Hepatocyte (in vitro differentiated cells): ENCODE data around the gene PFDN4.

Experiments used
- EZH2 ChIP-seq: fragments of 200-600 bp; sonication (generic); IDR thresholded peaks from 2 replicates; pipeline ENCODE4 v1.6.1; 2016; ENCODE audit warnings: antibody characterized with exemption, mild to moderate bottlenecking, borderline replicate concordance
- TF ChIP-seq, protein P1 (sequence below): fragments of 200-600 bp; sonication (generic); IDR thresholded peaks from 2 replicates; pipeline ENCODE4 v1.5.1; 2016; ENCODE audit warnings: antibody characterized with exemption, mild to moderate bottlenecking; ENCODE audit not compliant: poor library complexity

DNA sequence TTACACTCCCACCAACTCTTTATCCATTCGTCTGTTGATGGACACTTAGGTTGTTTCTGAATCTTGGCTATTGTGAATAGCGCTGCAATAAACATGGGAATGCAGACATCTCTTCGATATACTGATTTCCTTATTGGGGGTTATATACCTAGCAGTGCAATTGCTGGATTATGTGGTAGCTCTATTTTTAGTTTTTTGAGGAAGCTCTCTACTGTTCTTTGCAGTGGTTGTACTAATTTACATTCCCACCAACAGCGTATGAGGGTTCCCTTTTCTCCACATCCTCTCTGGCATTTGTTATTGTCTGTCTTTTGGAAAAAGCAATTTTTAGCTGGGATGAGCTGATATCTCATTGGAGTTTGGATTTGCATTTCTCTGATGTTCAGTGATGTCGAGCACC, 4.6 kb upstream of the PFDN4 start:
- TF ChIP-seq, protein P1, sequence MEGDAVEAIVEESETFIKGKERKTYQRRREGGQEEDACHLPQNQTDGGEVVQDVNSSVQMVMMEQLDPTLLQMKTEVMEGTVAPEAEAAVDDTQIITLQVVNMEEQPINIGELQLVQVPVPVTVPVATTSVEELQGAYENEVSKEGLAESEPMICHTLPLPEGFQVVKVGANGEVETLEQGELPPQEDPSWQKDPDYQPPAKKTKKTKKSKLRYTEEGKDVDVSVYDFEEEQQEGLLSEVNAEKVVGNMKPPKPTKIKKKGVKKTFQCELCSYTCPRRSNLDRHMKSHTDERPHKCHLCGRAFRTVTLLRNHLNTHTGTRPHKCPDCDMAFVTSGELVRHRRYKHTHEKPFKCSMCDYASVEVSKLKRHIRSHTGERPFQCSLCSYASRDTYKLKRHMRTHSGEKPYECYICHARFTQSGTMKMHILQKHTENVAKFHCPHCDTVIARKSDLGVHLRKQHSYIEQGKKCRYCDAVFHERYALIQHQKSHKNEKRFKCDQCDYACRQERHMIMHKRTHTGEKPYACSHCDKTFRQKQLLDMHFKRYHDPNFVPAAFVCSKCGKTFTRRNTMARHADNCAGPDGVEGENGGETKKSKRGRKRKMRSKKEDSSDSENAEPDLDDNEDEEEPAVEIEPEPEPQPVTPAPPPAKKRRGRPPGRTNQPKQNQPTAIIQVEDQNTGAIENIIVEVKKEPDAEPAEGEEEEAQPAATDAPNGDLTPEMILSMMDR, result no peak
- TF ChIP-seq EZH2, result no peak
